Measurements from ENCODE around the gene CMTM6.
"Not testable (repeated sequence)": the region's sequence is repeated elsewhere in the genome, so short reads cannot be mapped to it uniquely, and the experiment has no call there.

Gene CMTM6

DNA sequence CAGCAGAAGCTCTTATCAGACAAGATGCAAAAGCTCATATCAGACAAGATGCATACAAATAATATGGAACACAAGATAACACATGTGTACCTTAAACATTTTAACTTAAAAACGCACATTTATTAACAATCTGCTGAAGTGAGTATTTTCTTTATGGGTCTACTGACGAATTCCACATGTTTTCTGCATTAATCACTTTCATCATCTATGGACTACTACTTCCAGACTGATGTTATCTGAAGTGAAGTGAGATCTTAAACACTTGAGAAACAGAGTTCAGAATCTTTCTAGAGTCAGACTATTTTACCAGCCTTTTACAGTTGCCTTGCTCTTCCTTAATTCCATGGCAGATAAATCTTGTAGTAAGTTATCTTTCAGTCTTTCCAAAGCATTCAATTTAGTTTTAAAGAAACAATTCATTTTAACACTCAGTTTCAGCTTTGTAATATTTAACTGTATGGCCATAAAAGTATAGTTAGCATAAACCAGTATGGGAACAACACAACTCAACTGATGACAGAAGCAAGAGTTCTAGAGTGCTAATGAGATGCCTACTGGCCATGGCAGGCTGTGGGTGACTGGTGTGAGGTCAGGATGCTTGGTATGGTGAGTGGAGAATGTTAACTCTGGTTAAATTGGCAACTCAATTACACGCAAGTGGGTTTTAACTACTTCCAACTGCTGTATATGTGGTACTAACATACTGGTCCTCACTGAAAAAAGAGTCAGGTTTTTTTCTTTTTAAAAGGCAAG, 9.8 kb downstream of the CMTM6 start:
- TF ChIP-seq POLR2A (IDR thresholded peaks at IDR 0.05; ENCODE audit: low read depth, low read length), result no peak
- FAIRE-seq (peak; percentile 61), DNase-seq (ENCODE audit: insufficient read length, low spot score) (no peak)

DNA sequence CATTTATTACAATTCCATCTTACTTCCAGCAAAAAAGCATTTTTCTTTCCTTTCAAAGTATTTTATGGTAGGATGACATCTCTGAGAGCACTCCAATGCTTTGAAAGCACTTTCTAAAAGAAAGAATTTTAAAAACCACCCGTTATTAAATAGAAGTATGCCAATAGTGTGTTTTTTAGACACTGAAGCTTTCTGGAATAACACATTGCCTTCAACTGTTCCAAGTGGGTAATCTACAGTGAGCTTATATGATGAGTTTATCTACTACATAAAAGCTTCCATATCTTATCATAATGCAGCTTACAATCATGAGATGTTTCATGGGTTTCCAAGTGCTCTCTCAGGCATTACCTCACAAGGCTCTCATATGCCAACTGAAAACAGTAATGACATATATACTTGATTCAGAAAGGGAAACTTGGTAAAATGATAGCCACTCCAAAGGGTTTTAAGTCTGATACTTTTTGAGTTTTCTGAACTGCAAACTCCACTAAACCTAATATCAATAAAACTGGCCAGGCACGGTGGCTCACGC, 14.1 kb downstream of the CMTM6 start:
- no peak for FAIRE-seq
- TF ChIP-seq POLR2A (IDR thresholded peaks at IDR 0.05; ENCODE audit: low read depth, low read length), result no peak
- no peak for DNase-seq (ENCODE audit: insufficient read length, low spot score)

DNA sequence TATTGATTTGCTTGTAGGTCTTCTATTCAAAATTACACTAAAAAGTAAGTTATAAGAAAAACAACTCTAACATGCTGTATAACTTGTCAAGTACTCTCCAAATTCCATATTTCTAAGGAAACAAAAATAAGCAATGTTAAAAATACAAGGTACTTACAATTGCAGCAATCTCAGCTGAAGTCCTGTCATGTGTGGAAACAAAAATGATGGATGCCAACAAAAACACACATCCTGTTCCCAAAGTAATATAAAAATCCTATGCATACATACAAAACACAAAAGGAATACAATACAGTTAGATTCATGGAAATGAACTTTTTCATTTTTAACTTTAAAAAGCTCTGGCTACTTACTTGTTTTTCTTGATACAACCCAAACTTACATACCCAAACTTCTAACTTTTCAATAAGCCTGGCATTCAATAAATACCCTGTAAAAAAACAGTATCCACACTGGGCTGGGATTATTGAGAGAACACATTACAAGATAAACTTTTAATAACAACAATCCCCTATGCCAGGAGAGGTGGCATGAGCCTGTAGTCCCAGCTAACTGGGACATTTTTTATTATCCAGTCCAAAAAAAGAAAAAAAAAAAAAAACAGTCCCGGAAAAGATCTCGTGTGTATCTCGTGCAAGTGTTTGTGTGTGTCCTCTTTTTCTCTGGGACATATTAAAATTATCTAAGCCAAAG, 14.7 kb downstream of the CMTM6 start:
- no peak for FAIRE-seq
- no peak for TF ChIP-seq POLR2A (IDR thresholded peaks at IDR 0.05; ENCODE audit: low read depth, low read length)
- DNase-seq (ENCODE audit: insufficient read length, low spot score), result no peak

DNA sequence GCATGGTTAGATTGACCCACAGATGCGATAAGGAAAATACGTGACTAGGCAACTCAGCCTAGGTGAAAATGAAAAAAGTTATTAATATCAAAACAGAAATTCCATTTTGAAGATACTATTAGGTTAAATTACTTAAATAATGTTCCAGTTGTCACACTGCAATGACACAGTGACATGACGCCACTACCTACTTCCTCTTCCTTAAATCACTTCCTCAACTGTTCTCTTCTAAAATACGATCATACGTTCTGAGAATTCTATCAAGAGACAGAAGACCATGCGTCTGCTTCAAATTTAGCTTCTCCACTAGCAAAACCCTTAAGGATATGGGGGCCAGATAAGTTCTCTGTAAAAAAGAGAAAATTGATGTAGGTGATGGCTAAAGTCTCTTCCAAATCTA, 18.2 kb downstream of the CMTM6 start:
- no peak for DNase-seq (ENCODE audit: insufficient read length, low spot score)
- FAIRE-seq, result no peak
- TF ChIP-seq POLR2A (IDR thresholded peaks at IDR 0.05; ENCODE audit: low read depth, low read length), result no peak

DNA sequence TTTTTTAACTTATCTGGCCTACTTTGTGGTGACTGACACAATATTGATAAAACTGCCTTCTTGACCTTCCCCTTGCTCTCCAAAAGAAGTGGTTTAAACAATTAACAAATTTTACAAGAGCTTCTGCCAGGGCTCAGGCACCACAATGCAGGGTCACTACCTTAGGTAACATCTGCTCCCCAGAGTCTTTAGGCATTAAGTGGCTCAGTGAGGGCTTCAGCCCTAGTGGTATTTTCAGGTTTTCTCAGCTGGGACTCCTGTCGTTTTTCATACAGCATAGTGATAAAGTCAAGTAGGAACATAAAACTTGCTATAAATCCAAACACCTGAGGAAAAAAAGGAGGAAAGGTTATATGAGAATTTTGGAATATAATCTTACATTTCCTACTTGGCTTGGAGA, 18.9 kb downstream of the CMTM6 start:
- FAIRE-seq (no peak), DNase-seq (ENCODE audit: insufficient read length, low spot score) (no peak)
- TF ChIP-seq POLR2A (IDR thresholded peaks at IDR 0.05; ENCODE audit: low read depth, low read length), result no peak

DNA sequence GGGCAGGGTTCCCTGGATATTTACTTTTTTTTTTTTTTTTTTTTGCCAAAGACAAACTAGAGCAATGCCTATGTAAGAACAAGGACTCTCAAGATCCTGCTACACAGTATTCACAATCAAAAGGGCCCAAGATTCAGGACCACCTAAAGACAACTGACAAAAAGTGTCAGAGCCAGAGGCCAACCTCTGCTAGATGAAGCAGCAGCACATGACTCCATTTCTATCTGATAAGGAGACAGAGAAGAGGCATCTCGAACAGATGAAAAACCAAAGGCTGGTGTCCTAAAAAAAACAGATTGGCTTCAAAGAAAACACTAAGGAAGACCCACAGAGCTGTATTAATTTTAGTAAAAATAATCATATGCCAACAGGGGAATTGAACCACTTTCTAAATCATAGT, 20.0 kb downstream of the CMTM6 start:
- FAIRE-seq, result no peak
- no peak for DNase-seq (ENCODE audit: insufficient read length, low spot score)
- no peak for TF ChIP-seq POLR2A (IDR thresholded peaks at IDR 0.05; ENCODE audit: low read depth, low read length)

DNA sequence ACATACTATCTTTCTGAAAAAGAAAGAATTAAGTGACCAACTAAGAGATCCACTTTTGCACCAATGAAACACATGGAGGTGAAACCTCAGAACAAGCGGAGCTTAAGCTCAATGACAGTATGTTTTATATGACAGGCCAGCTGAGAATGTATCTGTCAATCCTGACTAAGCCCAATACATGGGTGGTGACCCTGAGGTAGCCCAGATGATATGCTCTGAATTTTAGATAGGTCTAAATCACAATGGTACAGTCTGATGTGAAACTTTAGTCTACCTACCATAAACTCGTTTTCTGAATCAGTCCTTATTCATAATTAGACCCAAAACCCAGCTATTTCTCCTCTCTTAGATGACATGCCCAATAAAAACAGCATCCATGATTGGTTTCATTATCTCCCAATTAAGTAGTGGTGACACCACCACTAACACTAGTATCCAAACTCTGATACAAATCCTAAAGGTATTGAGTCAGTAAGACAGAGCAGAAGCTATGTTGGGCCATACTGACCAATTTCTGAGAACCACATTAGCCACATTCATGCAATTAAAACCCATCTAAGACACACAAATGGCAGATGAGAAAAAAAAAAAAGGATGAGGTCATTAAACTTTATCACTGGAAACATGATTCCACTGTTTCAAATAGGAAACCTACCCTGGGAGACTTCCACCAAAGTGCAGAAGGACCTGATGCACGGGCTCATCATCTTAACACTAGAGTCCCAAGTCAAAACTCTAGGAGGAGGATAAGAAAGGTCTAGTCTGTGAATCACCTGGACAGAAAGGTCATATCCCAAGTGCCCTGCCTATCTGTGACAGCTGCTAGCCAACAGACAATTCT, 20.6 kb downstream of the CMTM6 start:
- no peak for TF ChIP-seq POLR2A (IDR thresholded peaks at IDR 0.05; ENCODE audit: low read depth, low read length)
- DNase-seq (ENCODE audit: insufficient read length, low spot score) (no peak), FAIRE-seq (no peak)

DNA sequence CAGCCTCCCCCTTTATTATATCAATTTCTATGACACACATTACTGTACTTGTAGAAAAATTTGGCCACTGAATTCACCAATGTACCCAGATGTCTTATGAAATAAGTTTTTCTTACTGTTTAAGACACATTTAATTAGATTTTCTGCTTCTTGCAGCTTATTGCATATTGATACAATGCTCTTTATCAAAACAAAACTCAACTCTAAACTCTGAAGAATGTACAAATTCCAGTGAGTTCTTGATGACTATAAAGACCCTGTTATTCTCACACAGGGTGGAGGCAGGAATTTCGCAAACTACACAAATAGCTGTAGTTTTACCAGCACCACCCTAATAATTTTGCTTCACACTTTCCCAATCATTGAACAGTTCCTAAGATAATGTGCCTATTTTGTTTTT, 22.0 kb downstream of the CMTM6 start:
- DNase-seq (ENCODE audit: insufficient read length, low spot score), result no peak
- no peak for TF ChIP-seq POLR2A (IDR thresholded peaks at IDR 0.05; ENCODE audit: low read depth, low read length)
- no peak for FAIRE-seq

DNA sequence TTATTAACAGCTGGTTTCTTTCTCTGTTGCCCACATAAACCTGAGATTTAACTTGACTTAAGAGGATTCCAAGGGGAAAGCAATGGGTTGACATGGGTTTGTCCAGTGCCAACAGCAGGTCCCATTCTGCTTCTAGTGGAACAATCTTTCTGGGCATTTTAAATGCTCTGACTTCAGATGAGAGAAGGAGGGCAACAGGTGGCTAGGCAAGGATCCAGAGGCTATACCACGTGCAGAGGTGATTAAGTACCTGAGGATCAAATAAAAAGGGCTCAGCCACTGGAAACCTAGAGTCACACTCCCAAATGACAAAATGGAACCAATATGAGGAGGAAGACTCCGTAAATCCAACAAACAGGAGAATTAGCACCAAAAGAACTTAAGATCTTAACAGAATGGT, 28.5 kb downstream of the CMTM6 start:
- DNase-seq (ENCODE audit: insufficient read length, low spot score) (no peak), FAIRE-seq (no peak)
- no peak for TF ChIP-seq POLR2A (IDR thresholded peaks at IDR 0.05; ENCODE audit: low read depth, low read length)

DNA sequence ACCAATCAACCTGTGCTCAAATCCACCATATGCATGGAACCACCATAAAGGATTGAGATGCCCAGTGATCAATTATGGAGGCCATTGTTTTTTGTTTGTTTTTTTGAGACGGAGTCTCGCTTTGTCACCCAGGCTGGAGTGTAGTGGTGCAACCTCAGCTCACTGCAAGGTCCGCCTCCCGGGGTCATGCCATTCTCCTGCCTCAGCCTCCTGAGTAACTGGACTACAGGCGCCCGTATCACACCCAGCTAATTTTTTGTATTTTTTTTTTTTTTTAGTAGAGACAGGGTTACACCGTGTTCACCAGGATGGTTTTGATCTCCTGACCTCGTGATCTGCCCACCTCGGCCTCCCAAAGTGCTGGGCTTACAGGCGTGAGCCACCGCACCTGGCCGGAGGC, 30.5 kb downstream of the CMTM6 start:
- DNase-seq (ENCODE audit: insufficient read length, low spot score); FAIRE-seq: not testable (repeated sequence)

DNA sequence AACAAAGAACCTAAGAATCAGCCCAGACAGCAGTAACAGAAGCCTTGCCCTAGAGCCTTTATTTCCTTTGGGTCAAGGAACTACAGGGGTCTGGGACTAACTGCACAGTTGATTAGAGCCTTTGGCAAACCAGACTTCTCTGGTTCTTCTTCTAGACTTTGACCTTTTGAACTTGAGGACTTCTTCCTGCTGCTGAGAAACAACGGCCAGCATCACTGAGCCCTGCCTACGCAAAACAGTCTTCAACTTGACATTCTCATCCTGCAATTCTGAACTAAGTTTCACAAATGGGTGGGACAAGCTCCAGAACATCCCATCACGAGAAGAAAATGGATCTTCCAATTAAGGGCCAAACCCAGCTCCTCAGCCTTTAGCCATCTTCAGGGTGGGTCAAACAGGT, 31.4 kb downstream of the CMTM6 start:
- no peak for FAIRE-seq
- TF ChIP-seq POLR2A (IDR thresholded peaks at IDR 0.05; ENCODE audit: low read depth, low read length), result no peak

DNA sequence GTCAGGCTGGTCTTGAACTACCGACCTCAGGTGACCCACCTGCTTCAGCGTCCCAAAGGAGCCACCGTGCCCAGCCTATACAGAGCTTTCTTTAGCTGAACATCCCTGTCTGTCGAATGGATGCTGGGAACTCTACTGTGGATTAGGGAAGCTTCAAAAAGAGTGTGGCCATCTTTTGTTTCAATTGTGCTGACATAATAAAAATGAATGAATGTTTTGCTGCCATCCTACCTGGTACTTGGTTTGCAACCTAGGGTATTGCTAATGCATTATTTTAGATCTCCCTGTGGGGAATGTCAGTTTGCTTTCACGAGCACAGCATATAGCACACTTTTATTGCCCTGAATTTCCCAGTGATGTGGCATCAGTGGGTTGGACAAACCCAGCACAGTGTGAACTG, 32.3 kb downstream of the CMTM6 start:
- no peak for FAIRE-seq
- DNase-seq (ENCODE audit: insufficient read length, low spot score), result no peak
- no peak for TF ChIP-seq POLR2A (IDR thresholded peaks at IDR 0.05; ENCODE audit: low read depth, low read length)

More for the DNA sequence above, 31.4 kb downstream of the CMTM6 start:
- DNase-seq (ENCODE audit: insufficient read length, low spot score), result no peak

DNA sequence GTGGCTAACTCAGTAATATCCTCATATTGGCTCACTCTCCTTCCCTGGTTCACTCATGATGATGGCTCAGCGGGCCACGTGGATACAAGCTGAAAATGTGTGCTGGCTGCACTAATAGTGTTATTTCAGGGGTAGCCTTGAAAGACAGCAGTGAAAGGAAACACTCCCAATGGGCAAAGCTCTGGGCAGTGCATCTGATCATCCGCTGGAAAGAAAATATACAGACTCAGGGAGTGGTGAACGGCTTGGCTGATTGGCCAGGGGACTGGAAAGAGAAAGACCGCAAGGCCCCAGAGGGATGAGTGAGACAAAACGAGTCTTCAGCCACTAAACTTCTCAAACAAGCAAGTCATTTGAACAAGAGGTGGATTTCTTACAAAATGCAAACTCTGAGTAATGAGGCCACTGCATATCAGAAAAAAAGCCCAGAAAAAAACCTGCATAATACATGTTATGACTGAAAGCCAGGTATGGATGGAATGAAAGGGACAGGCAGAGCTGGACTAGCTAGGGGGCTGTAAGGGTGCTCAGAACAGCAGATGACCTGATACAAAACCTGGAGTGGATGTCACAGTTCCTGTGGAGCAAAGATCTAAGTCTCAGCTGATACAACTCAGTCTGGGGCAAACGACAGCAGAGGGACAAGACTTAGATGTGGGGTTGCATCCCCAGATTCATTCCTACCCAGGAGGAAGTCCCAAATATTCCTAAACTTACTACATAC, 33.3 kb downstream of the CMTM6 start:
- TF ChIP-seq POLR2A (IDR thresholded peaks at IDR 0.05; ENCODE audit: low read depth, low read length), result no peak

More for the DNA sequence above, 33.3 kb downstream of the CMTM6 start:
- DNase-seq (ENCODE audit: insufficient read length, low spot score) (no peak), FAIRE-seq (no peak)
